Globus pallidus (tissue), 1 donor: ENCODE results near the gene FOXE1.

Experiments
- DNase-seq: peaks from one replicate; pipeline ENCODE4 v3.0.0-alpha.2; 2015; ENCODE audit warnings: low spot score

The FOXE1 gene

GRCh38 chr9:97866848-97867247, 13.8 kb downstream of the FOXE1 start:
- no peak for DNase-seq

- DNase-seq = no peak
Observed at GRCh38 chr9:97868859-97869258, 15.8 kb downstream of the FOXE1 start.

DNA sequence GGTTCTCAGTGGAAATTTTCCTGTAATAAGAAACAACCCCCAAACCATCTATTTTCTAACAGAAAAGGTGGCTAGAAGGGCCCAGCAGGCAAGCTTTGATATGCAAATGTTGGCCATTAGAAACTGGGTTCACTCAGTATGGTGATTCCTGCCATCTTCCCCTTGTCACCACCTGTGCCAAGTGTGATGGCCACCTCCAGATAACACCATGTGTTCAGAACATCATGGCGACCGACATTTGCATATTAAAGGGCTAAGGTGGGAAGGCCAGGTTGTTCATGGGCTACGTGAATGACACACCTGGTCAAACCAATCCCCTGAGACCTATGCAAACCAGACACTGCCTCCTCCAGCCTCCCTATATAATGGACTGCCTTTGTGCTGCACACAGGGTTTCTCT, 20.4 kb downstream of the FOXE1 start:
- DNase-seq = no peak

DNA sequence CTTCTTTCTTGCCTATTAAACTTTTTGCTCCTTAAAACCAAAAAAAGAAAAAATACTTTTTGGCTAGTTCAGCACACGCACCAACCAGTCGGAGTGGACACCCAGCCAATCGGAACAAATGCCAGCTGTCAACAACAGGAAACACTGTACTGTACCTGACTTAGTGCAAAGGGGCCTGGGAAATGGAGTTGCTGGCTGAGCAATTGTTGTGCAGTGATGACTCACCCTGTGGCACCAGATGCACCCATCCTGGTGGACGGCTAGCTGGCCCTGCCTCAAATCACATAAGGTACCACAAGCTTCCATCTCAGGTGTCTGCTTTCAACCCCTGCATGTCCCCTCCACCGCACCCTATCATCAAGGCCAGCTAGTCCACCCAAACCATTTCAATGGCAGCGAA, 20.9 kb downstream of the FOXE1 start:
- DNase-seq = no peak

GRCh38 chr9:97874624-97875023, 21.6 kb downstream of the FOXE1 start:
- no peak for DNase-seq

DNA sequence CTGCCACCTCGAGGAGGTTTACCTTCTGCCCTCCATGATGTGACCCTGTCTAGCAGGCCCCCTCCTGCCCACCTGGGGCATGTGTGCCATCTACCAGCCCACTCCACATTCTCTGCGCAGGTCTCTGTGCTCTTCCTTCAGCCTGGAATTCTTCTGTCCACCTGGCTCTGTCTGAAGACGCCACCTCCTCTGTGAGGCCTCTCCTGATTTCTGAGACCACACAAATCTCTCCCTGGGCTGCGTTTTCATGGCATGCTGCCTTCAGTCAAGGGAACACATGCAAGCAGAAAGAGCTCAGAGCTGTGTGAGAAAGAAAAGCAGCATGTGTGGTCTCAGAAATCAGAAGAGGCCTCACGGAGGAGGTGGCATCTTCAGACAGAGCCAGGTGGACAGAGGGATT, 22.1 kb downstream of the FOXE1 start:
- DNase-seq = no peak

- no peak for DNase-seq
Observed at GRCh38 chr9:97876061-97876460, 23.0 kb downstream of the FOXE1 start.

DNA sequence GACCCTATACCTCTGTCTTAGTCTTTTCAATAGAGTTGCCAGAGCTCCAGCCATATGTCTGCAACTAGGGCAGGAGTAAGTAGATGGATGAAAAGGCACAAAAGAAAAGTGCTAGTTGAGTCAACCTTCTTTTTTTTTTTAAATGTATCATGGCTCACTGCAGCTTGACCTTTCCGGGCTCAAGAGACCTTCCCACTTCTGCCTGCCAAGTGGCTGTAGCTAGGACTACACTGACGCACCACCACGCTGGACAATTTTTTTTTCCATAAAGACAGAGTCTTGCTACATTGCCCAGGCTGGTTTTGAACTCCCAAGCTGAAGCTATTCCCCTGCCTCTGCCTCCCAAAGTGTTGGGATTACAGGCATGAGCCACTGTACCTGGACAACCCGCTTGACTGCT, 27.3 kb downstream of the FOXE1 start:
- DNase-seq = no peak

DNA sequence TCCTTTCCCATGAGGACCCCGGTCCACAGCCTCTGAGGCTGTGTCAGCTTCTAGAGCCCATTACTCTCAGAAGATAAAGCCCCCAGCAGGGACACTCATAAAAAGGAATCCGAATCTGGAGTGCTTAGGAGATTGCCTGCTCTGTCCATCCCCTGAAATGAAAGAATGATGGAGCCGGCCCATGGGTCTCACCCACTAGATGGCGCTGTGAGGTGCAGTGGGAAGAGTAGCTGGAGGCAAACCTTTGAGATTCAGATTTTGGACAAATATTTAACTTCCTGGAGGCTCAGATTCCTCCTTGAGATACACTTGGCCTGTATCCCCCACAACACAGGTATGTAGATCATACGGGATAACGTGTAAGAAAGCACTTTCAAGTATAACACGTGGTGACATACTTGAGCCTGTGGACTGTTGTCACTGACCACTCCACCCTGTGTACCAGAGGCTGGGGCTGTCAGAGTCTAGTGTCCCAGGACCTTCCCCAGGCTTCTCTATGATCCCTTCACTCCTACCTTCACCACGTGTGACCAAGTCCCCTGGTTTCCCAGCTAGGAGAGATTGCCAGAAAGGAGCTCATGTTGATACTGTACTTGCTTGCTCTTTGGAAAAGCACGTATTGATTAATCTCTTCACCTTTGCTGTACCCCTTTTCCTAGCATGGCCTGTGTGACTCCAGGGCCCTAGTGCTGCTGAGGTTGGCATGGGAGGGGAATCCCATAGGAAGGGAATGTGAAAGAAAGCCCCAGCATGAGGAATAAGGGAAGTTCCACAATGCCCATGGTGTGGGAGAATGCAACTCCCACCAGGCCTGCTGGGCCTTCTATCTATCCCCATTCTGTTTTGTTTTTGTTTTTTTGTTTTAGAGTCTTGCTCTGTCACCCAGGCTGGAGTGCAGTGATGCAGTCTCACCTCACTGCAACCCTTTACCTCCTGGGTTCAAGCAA, 37.2 kb downstream of the FOXE1 start:
- DNase-seq = no peak

DNA sequence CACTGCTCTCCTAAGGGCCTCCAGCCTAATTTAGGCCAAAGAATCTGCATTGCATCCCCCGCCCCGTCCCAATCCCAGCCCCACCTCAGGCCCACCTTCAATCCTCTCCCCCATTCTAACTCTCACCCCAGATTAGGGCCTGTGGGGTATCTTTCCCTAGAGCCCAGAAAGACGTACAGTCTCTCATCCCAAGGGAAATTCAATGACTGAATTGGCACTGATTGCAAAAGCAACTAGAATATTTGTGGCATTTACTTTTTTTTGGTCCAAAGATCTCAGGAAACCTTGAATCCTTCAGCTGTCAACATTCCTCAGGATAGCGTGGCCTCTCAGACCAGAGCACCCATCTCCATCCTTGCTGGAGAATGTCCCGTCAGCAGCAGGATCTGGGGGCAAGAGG, 38.7 kb downstream of the FOXE1 start:
- no peak for DNase-seq

- DNase-seq = no peak
Observed at GRCh38 chr9:97892421-97892820, 39.4 kb downstream of the FOXE1 start.

GRCh38 chr9:97895211-97895610, 42.2 kb downstream of the FOXE1 start:
- DNase-seq = no peak

GRCh38 chr9:97895695-97896332, 42.8 kb downstream of the FOXE1 start:
- no peak for DNase-seq

DNA sequence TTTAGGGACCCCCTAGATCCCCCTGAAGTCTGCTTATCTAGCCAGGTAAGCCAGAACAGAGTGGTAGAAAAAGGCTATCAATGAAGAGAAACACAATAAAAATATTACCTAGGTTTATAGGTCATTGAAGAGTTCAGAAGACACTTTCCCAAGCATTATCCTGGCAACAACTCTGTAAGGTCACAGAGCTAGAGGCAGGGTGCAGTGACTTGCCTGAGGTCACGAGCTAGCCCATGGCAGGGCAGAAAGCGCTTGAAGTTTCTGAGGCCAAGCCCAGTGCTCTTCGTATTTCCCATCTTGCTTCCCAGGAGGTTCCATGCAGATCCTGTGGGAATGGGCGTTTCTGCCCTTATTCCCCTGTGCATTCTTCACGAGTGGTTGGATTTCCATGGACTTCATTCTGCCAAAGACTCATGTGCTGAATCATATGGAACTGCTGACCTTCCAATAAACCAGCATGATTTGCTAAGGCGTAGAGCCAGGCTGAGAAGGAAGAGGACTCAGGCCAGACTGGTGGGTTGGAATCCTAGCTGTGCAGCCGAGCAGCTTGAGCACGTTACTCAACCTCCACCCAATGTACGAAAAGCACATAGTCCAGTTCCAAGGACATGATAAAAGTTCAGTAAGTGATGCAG, 47.2 kb downstream of the FOXE1 start:
- no peak for DNase-seq

DNA sequence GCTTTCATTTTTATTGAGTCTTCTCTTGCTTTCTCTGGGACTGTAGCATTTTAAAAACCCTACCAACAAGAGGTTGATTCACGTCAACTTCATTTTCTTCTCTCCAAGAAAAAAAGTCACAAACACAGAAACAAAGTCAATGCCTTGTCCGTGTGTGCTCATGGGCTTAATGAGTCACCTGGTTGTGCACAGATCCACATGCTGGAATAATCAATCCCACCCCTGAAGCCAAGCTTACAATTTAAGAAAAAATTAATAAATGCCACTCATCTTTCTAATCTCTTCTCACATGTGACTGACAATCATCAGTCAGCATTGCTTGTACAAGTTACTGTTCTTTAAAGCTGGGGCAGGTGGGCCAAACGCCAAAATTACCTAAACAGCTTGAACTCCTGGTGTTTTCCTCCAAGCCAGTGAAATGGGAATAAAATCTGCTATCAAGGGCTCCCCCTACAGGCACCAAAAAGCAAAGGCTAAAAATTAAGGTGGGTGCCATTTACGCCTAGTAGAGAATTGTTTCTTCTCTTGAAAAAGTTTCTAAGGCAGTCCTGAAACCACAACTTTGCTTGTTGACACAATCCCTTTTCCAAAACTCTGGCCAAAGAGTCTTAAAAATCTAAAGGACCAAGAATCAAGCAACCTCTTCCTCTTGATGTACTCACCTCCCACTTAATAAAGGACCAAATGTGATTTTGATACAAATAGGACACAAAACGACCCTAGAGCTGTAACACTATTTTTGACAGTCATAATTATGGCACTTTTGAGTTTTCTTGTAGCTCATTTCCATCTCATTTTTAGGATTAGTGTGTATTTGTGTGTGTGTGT, 47.9 kb downstream of the FOXE1 start:
- DNase-seq = peak; percentile 40

GRCh38 chr9:97903177-97903576, 50.2 kb downstream of the FOXE1 start:
- no peak for DNase-seq

DNA sequence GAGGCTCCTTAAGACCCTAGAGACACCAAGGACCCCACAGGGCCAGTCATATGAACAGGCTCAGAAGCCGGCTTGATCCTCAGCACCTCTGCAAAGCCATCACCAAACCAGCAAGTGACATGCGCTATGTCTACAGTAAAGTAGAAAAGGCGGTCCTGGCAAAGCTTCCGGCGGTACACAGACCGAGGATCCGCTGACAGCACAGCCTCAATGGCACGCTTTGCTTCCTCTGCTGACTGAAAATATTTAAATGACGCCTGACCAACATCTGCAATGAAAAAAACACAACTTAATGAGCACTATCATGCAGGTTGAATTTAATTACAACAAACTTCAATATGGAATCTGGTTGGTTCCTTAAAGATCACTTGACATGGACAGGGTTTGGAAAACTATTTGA, 51.7 kb downstream of the FOXE1 start:
- DNase-seq = no peak

DNA sequence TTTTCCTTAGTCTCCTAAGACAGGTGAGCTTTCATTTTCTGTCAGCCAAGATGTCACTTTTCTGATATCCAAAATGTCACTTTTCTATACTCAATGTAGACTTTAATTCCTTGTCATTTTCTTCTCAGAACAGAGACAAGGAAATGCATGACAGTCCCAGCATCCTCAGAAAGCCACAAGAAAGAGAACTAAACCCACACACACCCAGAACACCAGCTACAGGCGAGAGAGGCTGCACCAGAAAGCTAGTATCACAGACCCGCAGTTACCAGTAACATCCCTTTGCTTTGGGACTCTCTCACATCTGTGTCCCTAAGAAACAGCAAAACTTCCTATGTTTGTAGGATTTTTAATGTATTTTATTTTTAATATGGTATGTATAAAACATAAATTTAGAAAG, 52.2 kb downstream of the FOXE1 start:
- DNase-seq = no peak
